Measurements from ENCODE around the gene UTY. TPM values are rescaled to one million over a fixed set of nuclear protein-coding genes. Genes with fewer than 3 reads are reported as not detected.

Gene UTY
- total RNA-seq, 1 experiment from 2014 or later = 5.9 TPM

- H3K4me1 ChIP-seq (ENCODE audit: control insufficient read depth in 1 of 2, insufficient read depth in 2 of 2, low read length in 2 of 2) = no peaks in the 10 kb centered on the region
- intact Hi-C loops (cut with micrococcal nuclease) = no loop called here
- TF ChIP-seq POLR2A (IDR thresholded peaks at IDR 0.05; ENCODE audit: borderline replicate concordance, extremely low read depth, insufficient read depth, insufficient read length) (no peak), ZNF274 (IDR thresholded peaks at IDR 0.05; ENCODE audit: low read depth, low read length) (no peak), SP1 (IDR thresholded peaks at IDR 0.05; ENCODE audit: low read depth) (no peak), ATF3 (IDR thresholded peaks at IDR 0.05) (no peak), CTCF (IDR thresholded peaks at IDR 0.05 in 2 of 3, conservative IDR thresholded peaks at IDR 0.05 in 1 of 3; ENCODE audit: borderline replicate concordance in 1 of 3, insufficient read depth in 1 of 3, low read depth in 2 of 3, low read length in 2 of 3) (no peak), CBX3 (IDR thresholded peaks at IDR 0.05; ENCODE audit: low read depth) (no peak), RAD21 (IDR thresholded peaks at IDR 0.05; ENCODE audit: low read depth) (no peak), TCF7L2 (IDR thresholded peaks at IDR 0.05; ENCODE audit: borderline replicate concordance, extremely low read depth, insufficient read depth, insufficient read length) (no peak), SRF (IDR thresholded peaks at IDR 0.05; ENCODE audit: low read depth) (no peak), ZFX (IDR thresholded peaks at IDR 0.05) (no peak), YY1 (IDR thresholded peaks at IDR 0.05; ENCODE audit: extremely low read depth, insufficient replicate concordance, low read depth, low read length) (no peak), EGR1 (IDR thresholded peaks at IDR 0.05; ENCODE audit: low read depth) (no peak)
- no peaks in the 10 kb centered on the region for H3K9me3 ChIP-seq (ENCODE audit: control insufficient read depth in 1 of 2, insufficient read depth in 1 of 2, low read depth in 1 of 2, low read length in 2 of 2)
- CTCF ChIA-PET = no interaction called here
- ATAC-seq = no peak
- H3K4me2 ChIP-seq (ENCODE audit: low read length) = no peak overlapping the region
- POLR2A ChIA-PET = no interaction called here
- H3K9ac ChIP-seq (ENCODE audit: low read length) = no peak overlapping the region
- no TSS peak for BruUV-seq (replicated peaks)
- H4K20me1 ChIP-seq (ENCODE audit: insufficient read depth) = no peaks in the 10 kb centered on the region
- no peaks in the 10 kb centered on the region for H3K79me2 ChIP-seq (ENCODE audit: insufficient read depth, low read length)
- no peak overlapping the region for H3K27ac ChIP-seq (ENCODE audit: low read depth, low read length)
- no peak for DNase-seq (ENCODE audit: low read depth, low spot score)
- RAD21 ChIA-PET (ENCODE audit: low non-redundant PET in 1 of 2, low total read pairs in 2 of 2, uncharacterized antibody in 2 of 2, unreplicated experiment in 2 of 2) = no interaction called here
- no peak overlapping the region for H2AFZ ChIP-seq (ENCODE audit: low read depth, low read length, poor library complexity, severe bottlenecking)
- H3K4me3 ChIP-seq (replicated peaks in 1 of 2; ENCODE audit: low read depth in 1 of 2, low read length in 2 of 2) = no peak overlapping the region
- H3K9me2 ChIP-seq (ENCODE audit: insufficient read depth) = no peaks in the 10 kb centered on the region
- no peaks in the 10 kb centered on the region for H3K27me3 ChIP-seq (ENCODE audit: insufficient read depth, low read length)
- H3K36me3 ChIP-seq (ENCODE audit: control insufficient read depth in 1 of 2, insufficient read depth in 2 of 2, low read length in 2 of 2) = no peaks in the 10 kb centered on the region
Observed at GRCh38 chrY:13339381-13339780, 140.5 kb downstream of the UTY start.
